HepG2 (cell line): Measurements from ENCODE around the gene MTA2. TPM values are rescaled to one million over a fixed set of nuclear protein-coding genes. Genes with fewer than 3 reads are reported as not detected.

Experiments
- ARNT2 ChIP-seq: sonication (generic); formaldehyde crosslinking; IDR thresholded peaks from 2 replicates; pipeline ENCODE4 v1.8.0; 2022; ENCODE audit warnings: mild to moderate bottlenecking, low read depth, missing genetic modification reagents, moderate library complexity
- CEBPZ ChIP-seq: IDR thresholded peaks from 2 replicates; pipeline ENCODE4 v1.6.1; 2012; ENCODE audit warnings: low read length, improper control_type of control experiment
- GATA4 ChIP-seq: sonication (generic); IDR thresholded peaks from 2 replicates; pipeline ENCODE4 v1.6.1; 2016; ENCODE audit warnings: antibody characterized with exemption, low read depth, borderline replicate concordance
- GPN1 ChIP-seq: sonication (generic); formaldehyde crosslinking; IDR thresholded peaks from 2 replicates; pipeline ENCODE4 v1.5.1; 2020; ENCODE audit warnings: missing genetic modification reagents, borderline replicate concordance
- HIVEP1 ChIP-seq: sonication (generic); formaldehyde crosslinking; IDR thresholded peaks from 2 replicates; pipeline ENCODE4 v1.4.0; 2020; ENCODE audit warnings: mild to moderate bottlenecking, missing genetic modification reagents
- MLLT10 ChIP-seq: sonication (generic); formaldehyde crosslinking; IDR thresholded peaks from 2 replicates; pipeline ENCODE4 v1.4.0; 2020; ENCODE audit warnings: missing genetic modification reagents
- NFE2 ChIP-seq: sonication (generic); formaldehyde crosslinking; IDR thresholded peaks from 2 replicates; pipeline ENCODE4 v1.4.0; 2020; ENCODE audit warnings: missing genetic modification reagents
- NFIC ChIP-seq: IDR thresholded peaks from 2 replicates; pipeline ENCODE4 v1.6.1; 2012; ENCODE audit warnings: mild to moderate bottlenecking, low read length, inconsistent platforms
- PREB ChIP-seq: sonication (generic); formaldehyde crosslinking; IDR thresholded peaks from 2 replicates; pipeline ENCODE4 v1.4.0; 2020; ENCODE audit warnings: missing genetic modification reagents
- REPIN1 ChIP-seq: sonication (generic); formaldehyde crosslinking; IDR thresholded peaks from 2 replicates; pipeline ENCODE4 v1.8.0; 2022; ENCODE audit warnings: missing genetic modification reagents, low read depth, mild to moderate bottlenecking, borderline replicate concordance
- TFE3 ChIP-seq: IDR thresholded peaks from 2 replicates; pipeline ENCODE4 v1.6.1; 2016
- YEATS4 ChIP-seq: sonication (generic); formaldehyde crosslinking; IDR thresholded peaks from 2 replicates; pipeline ENCODE4 v1.4.0; 2020; ENCODE audit warnings: missing genetic modification reagents, borderline replicate concordance
- ZBTB10 ChIP-seq: sonication (generic); formaldehyde crosslinking; IDR thresholded peaks from 2 replicates; pipeline ENCODE4 v1.4.0; 2020; ENCODE audit warnings: missing genetic modification reagents, borderline replicate concordance
- ZKSCAN8 ChIP-seq: IDR thresholded peaks from 2 replicates; pipeline ENCODE4 v1.6.1; 2016; ENCODE audit warnings: borderline replicate concordance, missing genetic modification reagents, missing compliant biosample characterization
- ZNF12 ChIP-seq: sonication (generic); formaldehyde crosslinking; IDR thresholded peaks from 2 replicates; pipeline ENCODE4 v1.5.0; 2020; ENCODE audit warnings: missing genetic modification reagents
- ZNF251 ChIP-seq: sonication (generic); formaldehyde crosslinking; IDR thresholded peaks from 2 replicates; pipeline ENCODE4 v1.9.0; 2021; ENCODE audit warnings: mild to moderate bottlenecking, missing genetic modification reagents
- ZNF451 ChIP-seq: sonication (generic); formaldehyde crosslinking; IDR thresholded peaks from 2 replicates; pipeline ENCODE4 v1.5.0; 2020; ENCODE audit warnings: mild to moderate bottlenecking, missing genetic modification reagents
- ZNF546 ChIP-seq: sonication (generic); formaldehyde crosslinking; conservative IDR thresholded peaks from 2 replicates; pipeline ENCODE4 v1.8.1; 2023; ENCODE audit warnings: mild to moderate bottlenecking, missing genetic modification reagents
- ZNF550 ChIP-seq: sonication (generic); formaldehyde crosslinking; IDR thresholded peaks from 2 replicates; pipeline ENCODE4 v1.4.0; 2020; ENCODE audit warnings: mild to moderate bottlenecking, missing genetic modification reagents, borderline replicate concordance
- ZNF570 ChIP-seq: sonication (generic); formaldehyde crosslinking; IDR thresholded peaks from 2 replicates; pipeline ENCODE4 v1.4.0; 2020; ENCODE audit warnings: mild to moderate bottlenecking, missing genetic modification reagents, borderline replicate concordance
- ZNF746 ChIP-seq: sonication (generic); formaldehyde crosslinking; IDR thresholded peaks from 2 replicates; pipeline ENCODE4 v1.8.0; 2022; ENCODE audit warnings: mild to moderate bottlenecking, missing genetic modification reagents
- ZSCAN25 ChIP-seq: sonication (generic); formaldehyde crosslinking; IDR thresholded peaks from 2 replicates; pipeline ENCODE4 v1.8.0; 2022; ENCODE audit warnings: mild to moderate bottlenecking, missing genetic modification reagents
- polyA plus RNA-seq, 8 experiments: library from polyadenylated mRNA; depleted of rRNA in 3 of 8; stranded (reverse) in 7 of 8; unstranded in 1 of 8; fragments of >200 nt; fragmentation: Illumina TruSeq in 4 of 8; extraction: Trizol in 4 of 8; gene quantifications; 2 replicates each; pipeline versions ENCODE4 v1.2.1 to v1.2.3, GENCODE V29; 2011 to 2016; ENCODE audit warnings: low read depth in 4 of 8, missing spikeins in 1 of 8, mixed read lengths in 1 of 8; ENCODE audit not compliant: insufficient read depth in 1 of 8
- total RNA-seq, 5 experiments: library from RNA; depleted of rRNA; stranded (reverse); fragments of >200 nt; fragmentation: Illumina TruSeq; extraction: Trizol; gene quantifications; 2 replicates each; pipeline ENCODE4 v1.2.3, GENCODE V29; 2016; ENCODE audit warnings: low read depth in 1 of 5

MTA2 gene
- total and polyA plus RNA-seq, 2 of the 13 experiments (the other 11 are each of a cell fraction or from before 2014, with no cell fraction given), result 14.0 to 70.0 TPM

GRCh38 chr11:62599069-62599696 lies 2.5 kb downstream of the MTA2 start (continued):
- TF ChIP-seq CEBPZ (no peak), ARNT2 (CRISPR knock-in tag) (0 out of 2 replicates have a peak, but pooled peaks have one; percentile 46), NFIC (peak; percentile 87), ZNF12 (CRISPR knock-in tag) (no peak), YEATS4 (CRISPR knock-in tag) (peak; percentile 59; the same call in 1 of the 2 replicates), NFE2 (CRISPR knock-in tag) (no peak), HIVEP1 (CRISPR knock-in tag) (no peak), ZNF570 (no peak), ZNF550 (CRISPR knock-in tag) (no peak), ZNF746 (CRISPR knock-in tag) (no peak), REPIN1 (CRISPR knock-in tag) (peak; percentile 61; the same call in 1 of the 2 replicates), GATA4 (no peak), ZNF451 (CRISPR knock-in tag) (no peak), GPN1 (CRISPR knock-in tag) (no peak), ZNF251 (CRISPR knock-in tag) (no peak), ZNF546 (CRISPR knock-in tag) (no peak), ZBTB10 (CRISPR knock-in tag) (no peak; the same call in 1 of the 2 replicates), ZSCAN25 (CRISPR knock-in tag) (no peak), TFE3 (0 out of 2 replicates have a peak, but pooled peaks have one; percentile 18), ZKSCAN8 (CRISPR knock-in tag) (no peak), MLLT10 (CRISPR knock-in tag) (no peak), PREB (CRISPR knock-in tag) (no peak)
